ENCODE measurements around the gene ANTXR1. TPM values are rescaled to one million over a fixed set of nuclear protein-coding genes. Genes with fewer than 3 reads are reported as not detected.

Gene ANTXR1
- total RNA-seq, 1 donor from 2014 or later = 43.1 TPM

DNA sequence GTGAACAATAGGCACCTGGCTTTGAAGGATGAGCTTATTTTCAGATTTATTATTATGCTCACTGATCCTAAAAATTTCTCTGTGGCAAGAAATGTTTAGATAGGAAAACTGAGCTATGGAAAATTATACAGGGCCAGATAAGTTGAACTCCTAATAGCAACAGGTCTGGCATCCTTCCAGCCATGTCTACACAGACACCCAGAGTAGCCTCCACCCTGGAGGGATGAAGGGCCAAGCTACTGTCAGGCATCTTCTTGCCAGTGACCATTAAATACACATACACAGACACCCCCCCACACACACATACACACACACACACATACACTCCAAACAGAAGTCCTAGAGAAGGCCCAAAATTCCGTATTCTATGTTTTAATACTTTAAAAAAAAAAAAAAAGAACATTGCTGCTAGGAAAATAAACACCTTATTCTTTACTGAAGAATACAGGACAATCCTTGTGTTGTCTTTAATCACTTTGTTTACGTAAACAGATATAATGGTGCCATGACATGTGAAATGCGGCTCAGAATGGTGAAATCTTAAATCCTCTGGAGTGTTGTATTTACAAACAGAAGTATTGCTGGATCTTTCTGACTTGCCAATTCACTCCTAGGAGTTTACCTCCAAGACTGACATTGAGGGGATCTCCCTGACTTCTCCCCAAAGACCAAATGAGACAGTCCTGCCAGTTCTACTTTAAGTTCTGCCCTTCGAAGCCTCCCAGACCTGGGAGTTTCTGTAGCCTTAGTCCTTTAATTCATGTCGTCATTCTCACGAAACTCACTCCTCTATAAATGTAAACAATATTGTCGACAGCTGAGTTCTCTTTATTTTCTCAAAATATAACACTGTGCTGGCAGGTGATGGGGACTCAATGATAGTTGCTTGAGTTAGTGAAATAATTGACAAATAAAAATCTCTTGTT is 163.1 kb downstream of the ANTXR1 start:
- no peak for DNase-seq (ENCODE audit: extremely low read depth, low read depth, low spot score)

DNA sequence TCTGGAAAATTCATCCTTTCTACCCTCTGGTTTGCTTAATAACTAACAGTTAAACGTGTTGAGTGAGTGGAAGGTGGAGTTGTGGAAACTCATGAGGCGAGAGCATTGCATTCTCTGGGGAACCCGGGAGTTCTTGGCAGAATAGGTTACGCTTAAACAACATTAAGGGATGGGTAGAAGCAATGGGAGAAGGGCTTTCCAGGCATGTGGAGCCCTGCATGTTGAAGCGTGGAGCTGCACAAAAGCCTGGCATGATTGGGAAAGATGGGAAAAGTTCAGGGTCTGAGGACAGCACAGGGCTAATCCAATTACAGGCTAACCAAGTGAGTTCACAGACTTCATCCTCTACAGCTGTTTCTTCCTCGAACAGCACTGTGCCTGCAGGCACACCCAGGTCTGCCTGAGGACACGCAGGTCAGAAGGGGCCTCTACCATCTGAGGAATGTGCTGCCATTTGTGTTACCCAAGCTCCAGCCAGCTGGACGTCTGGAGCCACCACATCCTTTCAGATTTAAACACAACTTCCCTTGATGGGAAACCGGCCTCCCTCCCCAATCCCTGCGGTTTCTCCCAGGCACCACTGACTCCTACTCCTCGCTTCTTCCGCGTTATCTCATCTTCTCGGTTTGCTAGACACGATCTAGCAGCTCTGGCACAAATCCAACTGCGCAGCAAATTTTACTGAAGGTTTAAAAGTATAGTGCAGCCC is 164.2 kb downstream of the ANTXR1 start:
- peak; percentile 51 for DNase-seq (ENCODE audit: extremely low read depth, low read depth, low spot score)

DNA sequence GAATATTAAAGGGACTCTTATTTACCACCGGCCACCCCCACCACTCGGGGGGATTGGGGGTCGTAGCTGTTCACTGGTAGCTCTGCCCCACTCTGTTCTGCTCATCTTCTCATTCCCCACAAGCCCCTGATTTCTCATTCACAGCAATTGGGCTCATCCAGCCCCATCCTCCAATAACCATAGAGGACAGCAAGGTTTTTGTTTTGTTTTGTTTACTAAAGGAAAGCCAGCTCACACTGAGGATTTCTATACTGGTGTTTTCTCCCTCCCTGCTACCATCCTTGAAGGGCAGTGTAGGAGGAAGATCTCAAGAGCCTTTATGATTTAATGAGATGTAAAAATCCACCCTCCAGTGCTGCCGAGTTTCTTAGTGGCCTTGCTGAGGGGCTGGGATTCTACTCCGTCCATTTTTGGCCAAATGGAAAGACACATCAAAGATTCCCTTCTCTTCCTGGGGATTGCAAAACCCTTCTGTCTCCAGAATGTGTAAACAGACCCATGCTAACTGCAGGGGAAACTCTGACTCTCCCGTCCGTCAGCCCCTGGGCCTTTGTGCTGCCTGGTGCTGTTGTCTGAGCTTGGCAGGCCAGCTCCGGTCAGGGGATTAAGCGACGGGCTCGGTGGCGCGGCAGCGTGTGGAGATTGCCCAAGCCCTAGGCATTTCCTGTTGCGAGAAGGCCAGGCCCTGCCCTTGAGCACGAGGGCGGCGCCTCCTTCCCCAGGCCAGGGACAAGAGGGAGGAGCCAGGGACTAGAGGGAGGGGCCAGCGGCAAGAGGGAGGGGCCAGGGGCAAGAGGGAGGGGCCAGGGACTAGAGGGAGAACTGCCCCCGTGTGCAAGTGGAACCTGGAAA is 165.0 kb downstream of the ANTXR1 start:
- DNase-seq (ENCODE audit: extremely low read depth, low read depth, low spot score) = peak; percentile 54

DNA sequence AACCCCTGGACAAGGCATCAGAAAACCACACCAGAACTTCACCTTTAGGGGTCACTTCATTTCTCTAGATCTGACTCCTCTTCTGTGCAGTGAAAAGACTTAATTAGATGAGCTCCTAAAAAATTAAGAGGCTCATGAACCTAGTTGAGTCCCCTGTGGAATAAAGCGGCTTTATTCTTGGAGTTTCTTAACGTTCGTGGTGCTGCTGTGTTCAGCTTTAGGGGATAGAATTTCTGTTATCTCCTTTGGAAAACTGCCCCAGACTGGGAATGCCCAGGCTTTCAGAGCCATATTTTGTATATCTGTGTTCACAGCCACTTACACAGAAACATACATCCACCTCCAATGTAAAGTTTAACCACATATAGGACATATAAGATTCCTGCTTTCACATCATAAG is 165.8 kb downstream of the ANTXR1 start:
- DNase-seq (ENCODE audit: extremely low read depth, low read depth, low spot score) = no peak

DNA sequence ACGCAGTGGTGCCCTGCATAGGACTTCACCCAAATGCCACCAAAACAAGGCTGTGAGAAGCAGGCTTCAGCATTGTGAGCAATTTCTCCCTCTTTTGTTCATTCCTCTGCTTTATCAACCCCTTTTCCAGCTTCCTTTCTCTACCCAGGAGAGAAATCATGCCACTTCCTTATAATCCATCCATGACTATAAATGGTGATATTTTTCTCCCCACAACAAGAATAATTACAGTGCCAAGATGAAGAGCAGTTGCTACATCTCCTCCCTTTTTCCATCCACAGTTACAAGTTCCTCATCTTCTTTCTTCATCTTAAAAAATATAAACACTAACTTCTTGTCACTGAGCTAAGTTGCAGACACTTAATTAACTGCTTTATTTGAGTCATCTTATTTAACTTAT is 167.2 kb downstream of the ANTXR1 start:
- no peak for DNase-seq (ENCODE audit: extremely low read depth, low read depth, low spot score)

DNA sequence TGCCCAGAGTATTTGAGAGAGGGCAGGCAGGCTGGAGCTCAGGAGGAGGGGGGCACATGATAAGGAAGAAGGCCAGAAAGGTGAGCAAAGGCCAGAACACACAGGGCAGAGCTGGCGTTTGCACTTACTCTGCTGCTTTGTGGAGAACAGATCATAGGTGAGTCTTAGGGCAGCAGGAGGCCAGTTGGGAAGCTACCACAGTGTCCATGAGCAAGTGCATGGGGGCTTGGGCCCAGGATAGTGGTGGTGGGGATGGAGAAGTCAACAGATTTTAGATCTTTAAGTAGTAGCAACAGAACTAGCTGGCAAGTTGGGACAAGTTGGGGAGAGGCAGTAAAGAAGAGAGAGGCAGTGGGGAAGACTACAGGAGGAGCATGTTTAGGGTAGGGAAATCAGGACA is 168.0 kb downstream of the ANTXR1 start:
- DNase-seq (ENCODE audit: extremely low read depth, low read depth, low spot score) = no peak

DNA sequence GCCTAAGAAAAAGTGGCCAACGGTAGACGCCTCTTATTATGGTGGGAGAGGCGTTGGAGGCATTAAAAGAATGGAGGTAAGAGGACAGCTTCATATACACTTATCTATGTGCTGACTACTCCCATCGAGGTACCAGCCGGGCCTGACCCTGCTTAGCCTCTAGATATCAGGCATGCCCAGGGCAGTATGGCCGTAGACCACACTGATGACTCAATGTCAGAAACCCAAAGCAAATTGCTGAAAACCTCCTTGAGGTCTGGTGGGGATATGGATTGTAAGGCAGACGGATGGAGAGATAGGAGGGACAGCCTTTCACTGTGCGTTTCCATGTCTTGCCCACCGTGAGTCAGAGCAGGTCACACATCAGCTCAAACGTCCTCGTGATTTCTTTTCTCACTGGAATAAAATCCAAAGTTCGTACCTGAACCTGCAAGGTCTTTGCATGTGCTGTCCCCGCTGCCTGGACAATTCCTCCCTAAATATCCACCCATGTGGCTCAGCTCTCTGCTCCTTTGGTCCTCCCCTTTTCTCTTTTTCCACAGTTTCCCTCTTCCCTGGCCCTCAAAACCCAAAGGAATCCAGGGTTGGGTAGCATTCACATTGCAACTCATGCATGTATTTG is 168.9 kb downstream of the ANTXR1 start:
- DNase-seq (ENCODE audit: extremely low read depth, low read depth, low spot score) = no peak

DNA sequence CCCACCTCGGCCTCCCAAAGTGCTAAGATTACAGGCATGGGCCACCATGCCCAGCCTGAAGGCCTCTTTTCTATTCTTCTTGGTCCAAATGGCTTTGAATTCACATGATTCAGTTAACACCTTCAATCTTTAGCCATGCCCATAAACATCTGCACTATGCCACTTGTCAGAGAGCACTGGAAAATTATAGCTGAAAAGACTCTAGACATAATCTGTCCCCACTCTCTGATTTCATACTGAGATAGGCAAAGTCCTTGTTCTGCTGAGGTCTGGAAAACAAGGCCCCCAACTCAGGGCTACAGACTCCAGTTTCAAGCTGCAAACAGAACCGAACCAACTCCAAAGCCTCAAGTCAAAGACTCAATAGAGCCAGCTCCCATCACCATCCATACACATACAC is 170.7 kb downstream of the ANTXR1 start:
- DNase-seq (ENCODE audit: extremely low read depth, low read depth, low spot score) = no peak

DNA sequence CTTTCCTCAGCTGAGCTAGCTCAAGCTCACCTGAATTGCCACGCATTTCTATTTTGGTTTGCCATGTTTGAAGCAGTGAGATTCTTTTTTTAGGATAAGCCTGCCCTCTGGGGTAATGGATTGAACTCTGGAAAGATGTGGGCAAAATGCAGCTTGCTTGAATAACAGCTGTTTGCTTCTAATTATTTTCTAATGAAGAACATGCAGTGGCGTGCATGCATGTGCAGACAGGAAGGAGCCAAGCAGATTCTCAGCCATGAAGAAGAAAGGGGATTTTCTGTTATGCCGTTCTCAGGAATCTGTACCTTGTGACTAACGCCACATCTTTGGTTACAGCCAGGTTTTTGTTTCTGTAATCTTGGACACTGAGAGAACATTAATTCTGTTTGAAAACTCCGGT is 171.2 kb downstream of the ANTXR1 start:
- no peak for DNase-seq (ENCODE audit: extremely low read depth, low read depth, low spot score)

DNA sequence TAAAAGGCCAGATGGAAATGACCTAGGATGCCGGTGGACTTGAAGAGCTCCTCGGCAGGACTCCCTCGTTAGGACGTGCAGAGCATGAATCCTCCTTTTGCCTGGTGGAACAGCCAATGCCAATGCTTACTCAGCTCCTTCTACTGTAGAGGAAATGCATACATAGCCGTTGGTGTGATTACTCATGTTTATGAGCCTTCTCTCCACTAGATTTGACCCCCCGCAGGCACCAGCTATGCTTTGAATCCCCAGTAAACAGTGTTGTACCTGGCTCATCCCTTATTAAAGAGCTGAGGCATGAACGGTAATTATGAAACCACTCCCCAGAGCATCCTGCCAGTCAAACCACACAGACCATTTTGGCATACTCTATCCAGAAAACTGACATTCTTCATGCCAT is 172.8 kb downstream of the ANTXR1 start:
- DNase-seq (ENCODE audit: extremely low read depth, low read depth, low spot score) = no peak

DNA sequence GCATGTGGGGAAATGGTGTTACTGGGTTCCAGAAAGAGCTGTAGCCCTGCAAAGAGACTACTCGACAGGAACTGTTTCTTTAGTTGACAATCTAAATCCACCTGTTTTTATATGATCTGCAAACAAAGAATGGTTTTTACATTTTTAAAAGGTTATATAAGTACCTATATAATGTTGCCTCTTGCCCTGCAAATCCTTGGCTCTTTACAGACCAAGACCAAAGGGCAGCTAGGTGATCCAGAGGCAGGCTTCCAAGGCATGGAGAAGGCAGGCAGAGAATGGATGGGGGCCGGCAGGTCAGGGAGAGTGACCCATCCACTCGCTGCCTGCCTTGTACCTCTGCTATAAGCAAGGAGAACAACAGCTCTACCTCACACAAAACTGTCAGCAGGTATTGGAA is 173.6 kb downstream of the ANTXR1 start:
- DNase-seq (ENCODE audit: extremely low read depth, low read depth, low spot score) = no peak

DNA sequence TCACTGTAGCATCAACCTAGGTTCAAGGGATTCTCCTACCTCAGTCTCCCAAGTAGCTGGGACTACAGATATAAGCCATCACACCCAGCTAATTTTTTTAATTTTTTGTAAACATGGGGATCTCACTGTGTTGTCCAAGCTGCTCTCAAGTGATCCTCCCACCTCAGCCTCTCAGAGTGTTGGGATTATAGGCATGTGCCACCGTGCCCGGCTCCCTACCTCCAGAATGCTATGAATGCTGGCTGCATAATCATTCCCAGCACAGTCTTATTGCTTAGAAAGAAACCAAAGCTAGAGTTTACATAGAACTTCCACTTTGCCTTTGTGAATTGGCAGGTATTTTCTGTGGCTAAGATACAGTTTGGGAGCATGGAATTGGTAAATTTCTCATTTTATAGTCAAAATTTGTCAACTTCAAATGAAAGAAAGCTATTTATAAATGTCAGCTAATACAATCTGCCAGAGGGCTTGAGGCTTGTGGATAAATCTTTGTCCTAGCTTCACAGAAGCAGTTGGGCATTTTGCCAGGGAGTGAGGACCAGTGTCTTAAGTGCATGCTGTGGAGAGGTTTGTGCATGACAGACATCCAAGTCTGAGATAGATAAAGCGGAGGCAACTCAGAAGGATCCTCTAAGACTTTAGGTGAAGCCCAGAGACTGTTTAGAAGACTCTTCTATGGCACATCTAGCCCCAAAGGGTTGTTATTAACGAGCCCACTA is 175.4 kb downstream of the ANTXR1 start:
- no peak for DNase-seq (ENCODE audit: extremely low read depth, low read depth, low spot score)

DNA sequence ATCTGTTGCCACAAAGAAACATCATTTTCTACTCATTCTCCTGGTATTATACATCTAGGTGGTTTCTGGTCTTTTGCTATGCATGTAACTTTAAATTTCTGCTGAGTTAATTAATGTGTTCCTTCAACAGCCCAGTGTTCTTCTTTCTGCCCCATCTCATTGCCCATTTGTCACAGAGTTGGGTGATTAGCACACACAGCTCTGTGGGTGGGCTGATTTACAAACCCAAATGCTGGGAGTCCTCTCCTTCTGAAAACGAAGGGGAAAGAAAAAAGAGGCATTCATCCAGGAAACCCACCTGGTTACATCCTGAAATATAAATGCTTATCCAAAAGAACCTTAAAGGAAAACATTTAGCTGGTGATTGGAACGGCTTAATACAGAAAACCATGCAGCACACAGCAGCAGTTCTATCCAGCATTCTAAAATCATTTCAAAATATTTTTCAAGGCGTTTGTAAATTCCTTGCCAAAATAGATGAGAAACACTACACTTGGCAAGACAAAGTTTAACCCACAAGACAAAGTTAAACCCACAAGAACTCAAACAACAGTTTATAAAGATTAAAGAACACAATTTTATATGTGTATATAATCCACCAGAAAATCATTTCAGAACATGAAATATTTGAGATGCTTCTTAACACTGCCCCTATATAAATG is 177.9 kb downstream of the ANTXR1 start:
- no peak for DNase-seq (ENCODE audit: extremely low read depth, low read depth, low spot score)

DNA sequence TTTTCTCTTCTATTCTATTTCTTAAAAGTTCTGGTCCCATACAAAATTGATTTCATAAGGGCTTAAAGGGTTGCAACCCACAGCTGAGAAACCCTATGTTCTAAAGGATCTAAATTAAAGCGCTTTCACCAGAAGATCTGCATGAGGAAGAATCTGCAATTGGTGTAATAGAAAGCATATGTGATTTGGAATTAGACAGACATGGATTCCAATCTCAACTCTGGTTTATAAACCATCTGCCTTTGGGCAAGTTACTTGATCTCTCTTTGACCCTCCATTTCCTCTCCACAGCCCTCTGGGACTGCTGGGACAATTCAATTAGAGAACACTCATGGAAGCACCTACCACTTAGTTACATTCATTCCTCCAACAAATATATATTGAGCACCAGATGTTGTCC is 178.7 kb downstream of the ANTXR1 start:
- DNase-seq (ENCODE audit: extremely low read depth, low read depth, low spot score) = no peak

DNA sequence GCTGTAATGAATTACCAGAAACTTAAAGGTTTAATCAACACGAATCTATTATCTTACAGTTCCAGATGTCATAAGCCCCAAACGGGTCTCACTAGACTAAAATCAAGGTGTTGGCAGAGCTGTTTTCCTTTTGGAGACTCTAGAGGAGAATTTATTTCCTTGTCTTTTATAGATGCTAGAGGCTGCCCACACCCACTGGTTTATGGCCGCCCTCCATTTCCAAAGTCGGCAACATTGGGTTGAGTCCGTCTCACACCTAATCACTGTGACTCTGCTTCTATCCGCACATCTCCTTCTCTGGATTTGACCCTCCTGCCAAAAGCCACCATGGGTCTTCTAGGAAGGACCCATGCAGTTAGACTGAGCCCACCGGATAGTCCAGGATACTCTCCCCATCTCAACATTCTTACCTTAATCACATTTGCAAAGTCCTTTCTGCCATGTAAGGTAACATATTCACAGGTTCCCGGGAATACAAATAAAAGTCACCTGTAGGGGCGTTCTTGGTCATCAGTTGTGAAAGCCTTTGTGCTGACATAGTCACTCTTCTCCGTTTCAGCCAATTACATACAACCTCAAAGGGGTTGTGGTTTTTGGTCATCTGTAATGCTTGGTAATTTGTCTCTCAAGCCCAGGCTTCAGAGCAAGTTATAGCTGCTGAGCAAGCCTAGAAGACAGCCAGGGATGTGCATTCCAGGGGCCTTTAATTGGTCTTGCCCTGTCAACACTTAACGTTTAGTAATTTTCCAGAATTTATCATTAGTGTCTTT is 179.4 kb downstream of the ANTXR1 start:
- DNase-seq (ENCODE audit: extremely low read depth, low read depth, low spot score) = no peak

DNA sequence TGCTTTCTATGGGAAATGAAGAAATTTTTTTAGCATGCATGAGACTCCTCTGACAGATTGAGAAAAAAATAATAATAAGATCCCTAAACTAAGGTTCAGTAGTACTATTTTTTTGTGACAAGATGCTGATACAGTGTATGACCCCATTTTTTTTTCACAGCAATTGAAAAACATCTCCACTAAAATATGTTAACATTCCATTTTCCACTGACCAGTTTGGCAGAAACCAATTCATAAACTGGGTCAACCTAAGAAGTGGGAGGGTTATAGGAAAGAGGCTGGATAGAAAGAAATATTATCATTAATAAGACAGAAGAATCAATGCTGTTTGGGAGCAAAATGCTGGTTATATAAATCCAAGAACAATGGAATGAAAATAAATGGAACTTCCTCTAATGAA is 182.7 kb downstream of the ANTXR1 start:
- DNase-seq (ENCODE audit: extremely low read depth, low read depth, low spot score) = no peak

DNA sequence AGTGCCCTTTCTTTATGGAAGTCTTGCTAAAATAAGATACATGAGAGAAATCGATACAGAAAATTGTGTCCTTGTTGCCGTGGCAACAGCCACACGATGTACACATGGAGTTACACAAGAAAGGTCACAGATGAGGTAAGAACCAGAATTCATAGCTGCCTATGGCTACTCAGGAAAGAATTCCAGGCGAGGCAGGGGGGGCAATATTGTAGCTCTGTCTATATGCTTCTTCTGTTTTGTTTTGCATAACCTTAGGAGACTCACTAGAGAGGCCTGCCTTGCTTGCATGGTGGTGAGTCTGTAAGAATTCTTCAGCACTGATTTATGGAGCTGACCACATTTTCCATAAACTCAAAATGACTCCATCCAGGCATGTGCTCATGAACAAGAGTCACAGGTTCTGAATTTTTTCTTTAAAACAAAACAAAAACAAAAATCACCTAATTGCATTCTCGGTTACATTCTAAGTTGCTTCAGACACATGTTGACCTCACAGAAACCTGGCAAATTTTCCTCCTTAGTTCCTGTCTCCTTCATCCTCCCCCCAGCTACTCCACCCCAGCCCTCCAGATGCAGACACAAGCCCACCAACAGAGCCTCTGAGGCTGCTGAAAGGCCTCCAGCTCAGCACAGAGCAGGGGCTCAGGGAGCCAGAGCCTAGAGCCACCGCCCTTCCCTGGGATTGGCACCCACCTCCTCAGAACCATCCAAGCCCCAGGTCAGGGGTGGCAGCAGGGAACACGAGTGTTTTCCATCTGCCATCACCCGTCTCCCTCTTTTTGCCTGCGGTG is 183.5 kb downstream of the ANTXR1 start:
- DNase-seq (ENCODE audit: extremely low read depth, low read depth, low spot score) = no peak

DNA sequence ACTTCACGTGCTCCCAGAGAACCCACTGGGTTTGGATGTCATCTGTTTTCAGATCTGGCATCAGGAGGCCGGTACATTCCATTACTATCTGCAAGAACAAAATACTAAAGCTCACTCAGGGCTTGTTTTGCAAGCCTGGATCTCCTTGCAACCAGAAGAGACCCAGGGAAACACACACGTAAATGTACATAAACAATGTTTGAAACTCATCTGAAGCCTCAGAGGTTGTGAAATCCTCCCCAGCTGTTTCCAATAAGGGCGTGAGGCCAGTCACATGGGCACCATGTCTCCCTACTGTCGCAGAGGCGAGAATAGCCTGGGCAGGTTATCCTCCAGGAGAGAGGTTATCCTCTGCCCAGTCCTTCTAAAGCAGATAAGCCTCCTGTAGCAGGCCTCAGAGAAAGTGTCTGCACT is 187.1 kb downstream of the ANTXR1 start:
- DNase-seq (ENCODE audit: extremely low read depth, low read depth, low spot score) = no peak
